ENCODE results near the gene ARHGEF2.

GRCh38 chr1:155962599-155963211 lies 15.6 kb downstream of the ARHGEF2 start:
- TF ChIP-seq CTCF (IDR thresholded peaks at IDR 0.05) (no peak), ETV6 (CRISPR knock-in tag; IDR thresholded peaks at IDR 0.05) (no peak), FOXP4 (CRISPR knock-in tag; IDR thresholded peaks at IDR 0.05) (no peak), MAX (CRISPR knock-in tag; IDR thresholded peaks at IDR 0.05) (no peak), FOXP1 (CRISPR knock-in tag; IDR thresholded peaks at IDR 0.05; ENCODE audit: borderline replicate concordance) (no peak), AFF4 (CRISPR knock-in tag; IDR thresholded peaks at IDR 0.05; ENCODE audit: borderline replicate concordance) (no peak), NR1H2 (CRISPR knock-in tag; IDR thresholded peaks at IDR 0.05) (no peak), JUN (CRISPR knock-in tag; IDR thresholded peaks at IDR 0.05) (no peak), ATF2 (CRISPR knock-in tag; IDR thresholded peaks at IDR 0.05; ENCODE audit: borderline replicate concordance, low read depth) (no peak), HMGA2 (CRISPR knock-in tag; IDR thresholded peaks at IDR 0.05) (no peak), PRRX2 (CRISPR knock-in tag; IDR thresholded peaks at IDR 0.05) (no peak)
